CD8-positive, alpha-beta memory T cell (primary cell): Measurements from ENCODE around the gene PDE6H. TPM values are rescaled to one million over a fixed set of nuclear protein-coding genes. Genes with fewer than 3 reads are reported as not detected.

Experiments used
- CTCF ChIA-PET: fragments of 350-600 bp; sonication (Branson Sonifier 250); formaldehyde crosslinking; loops from one replicate; lab custom pipeline; 2021; ENCODE audit warnings: antibody characterized with exemption; lab: Charles Lee
- POLR2A ChIA-PET: fragments of 350-600 bp; sonication (Branson Sonifier 250); formaldehyde crosslinking; loops from one replicate; lab custom pipeline; 2021; ENCODE audit warnings: antibody characterized with exemption; lab: Charles Lee
- DNase-seq, 5 donors: peaks; one replicate each; pipeline versions ENCODE4 v3.0.0 to v3.0.0-alpha.2; 2020 to 2022; ENCODE audit warnings: mixed read lengths in 1 of 5
- H3K27ac ChIP-seq: one replicate; pipeline ENCODE4 v1.7.0; 2013; ENCODE audit warnings: low read depth, mild to moderate bottlenecking, low read length, moderate library complexity
- H3K27me3 ChIP-seq: 2 replicates; pipeline ENCODE4 v1.7.0; 2013; ENCODE audit warnings: low read length, mild to moderate bottlenecking; ENCODE audit not compliant: insufficient read depth, poor library complexity, severe bottlenecking
- H3K36me3 ChIP-seq: 2 replicates; pipeline ENCODE4 v1.7.0; 2013; ENCODE audit warnings: mild to moderate bottlenecking, low read length, moderate library complexity; ENCODE audit not compliant: insufficient read depth
- H3K4me1 ChIP-seq: 2 replicates; pipeline ENCODE4 v1.7.0; 2013; ENCODE audit warnings: mild to moderate bottlenecking, low read length, moderate library complexity; ENCODE audit not compliant: insufficient read depth
- H3K4me3 ChIP-seq: 2 replicates; pipeline ENCODE4 v1.7.0; 2013; ENCODE audit warnings: mild to moderate bottlenecking, low read length
- H3K9me3 ChIP-seq: 2 replicates; pipeline ENCODE4 v1.7.0; 2013; ENCODE audit warnings: mild to moderate bottlenecking, low read length
- H3K27ac Mint-ChIP-seq, 8 donors: one replicate each; pipeline ENCODE4 v1.8.0; 2020 to 2021; ENCODE audit warnings: mixed read lengths in 8 of 8, mild to moderate bottlenecking in 6 of 8, inconsistent platforms in 3 of 8, moderate library complexity in 3 of 8
- H3K27me3 Mint-ChIP-seq, 2 donors: one replicate each; pipeline ENCODE4 v1.8.0; 2020 to 2021; ENCODE audit warnings: mixed read lengths in 2 of 2, mild to moderate bottlenecking in 1 of 2, moderate library complexity in 1 of 2
- H3K36me3 Mint-ChIP-seq, 3 donors: one replicate each; pipeline ENCODE4 v1.8.0; 2020 to 2021; ENCODE audit warnings: mixed read lengths in 3 of 3, inconsistent platforms in 1 of 3, mild to moderate bottlenecking in 1 of 3
- H3K4me1 Mint-ChIP-seq, 3 donors: one replicate each; pipeline ENCODE4 v1.8.0; 2020 to 2021; ENCODE audit warnings: mixed read lengths in 3 of 3, inconsistent platforms in 1 of 3, mild to moderate bottlenecking in 1 of 3
- H3K4me3 Mint-ChIP-seq, 7 donors: one replicate each; pipeline ENCODE4 v1.8.0; 2020 to 2021; ENCODE audit warnings: mixed read lengths in 7 of 7, mild to moderate bottlenecking in 6 of 7, moderate library complexity in 4 of 7, inconsistent platforms in 2 of 7
- H3K9me3 Mint-ChIP-seq, 5 donors: one replicate each; pipeline ENCODE4 v1.8.0; 2020 to 2022; ENCODE audit warnings: mixed read lengths in 5 of 5, mild to moderate bottlenecking in 3 of 5, moderate library complexity in 2 of 5, inconsistent platforms in 1 of 5
- polyA plus RNA-seq: library from polyadenylated mRNA; unstranded; fragments of 300-500 nt; fragmentation: Illumina TruSeq; gene quantifications from one replicate; pipeline ENCODE4 v1.2.3, GENCODE V29; 2021
- total RNA-seq, 2 experiments: library from RNA; stranded (reverse); gene quantifications; one replicate each; pipeline ENCODE4 v1.2.3, GENCODE V29; 2021

The PDE6H gene
- total and polyA plus RNA-seq, 3 experiments from 2014 or later = not detected

DNA sequence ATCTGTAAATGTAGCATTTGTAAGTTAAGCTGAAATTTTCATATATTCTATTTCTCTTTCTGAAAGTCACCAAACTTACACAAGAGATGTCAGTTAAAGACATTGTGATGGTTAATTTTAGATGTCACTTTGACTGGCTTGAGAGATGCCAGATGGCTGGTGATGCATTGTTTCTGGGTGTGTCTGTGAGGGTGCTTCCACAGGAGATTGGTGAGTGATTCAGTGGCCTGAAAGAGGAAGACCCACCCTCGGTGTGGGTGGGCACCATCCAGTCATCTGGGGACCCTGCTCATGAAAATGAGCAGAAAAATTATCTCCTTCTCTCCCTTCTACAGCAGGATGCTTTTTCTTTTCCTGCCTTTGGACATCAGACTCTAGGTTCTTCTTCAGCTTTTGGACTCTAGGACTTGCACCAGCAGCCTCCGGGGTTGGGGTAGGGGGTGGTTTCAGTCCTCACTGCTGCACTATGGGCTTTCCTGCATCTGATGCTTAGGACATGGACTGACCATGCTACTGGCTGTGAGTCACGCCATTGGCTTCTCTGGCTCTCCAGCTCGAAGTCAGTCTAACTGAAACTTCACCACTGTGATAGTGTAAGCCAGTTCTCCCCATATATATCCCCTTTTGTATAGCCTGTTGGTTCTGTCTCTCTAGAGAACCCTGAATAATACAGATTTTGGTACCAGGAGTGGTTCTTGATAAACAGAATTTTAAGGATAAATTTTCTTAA, 20.9 kb downstream of the PDE6H start:
- peak overlapping the region; percentile 3 to 85 (median 49) for H3K27ac Mint-ChIP-seq
- peak overlapping the region in 1 of 7 donors; percentile 5 for H3K4me3 Mint-ChIP-seq
- H3K27me3 Mint-ChIP-seq = peaks cover 0 to 2% of the 10 kb centered on the region in 2 donors
- DNase-seq = no peak
- CTCF ChIA-PET = interaction anchor here (0.8 to 4.0 kb wide), 9 partner anchors 8 to 220 kb away, joined by 3 to 47 read pairs (median 4); partner anchors contain the start of gene ERP27
- Histone ChIP-seq H3K27me3 (no peaks in the 10 kb centered on the region), H3K9me3 (no peaks in the 10 kb centered on the region), H3K27ac (no peak overlapping the region), H3K4me3 (no peak overlapping the region), H3K4me1 (peaks cover 24% of the 10 kb centered on the region), H3K36me3 (no peaks in the 10 kb centered on the region)
- H3K4me1 Mint-ChIP-seq = peaks cover 23 to 39% (median 31%) of the 10 kb centered on the region in 3 donors
- peaks cover 0 to 8% (median 1%) of the 10 kb centered on the region in 3 donors for H3K36me3 Mint-ChIP-seq
- POLR2A ChIA-PET = interaction anchor here (1.0 kb wide), 1 partner anchor 32 kb away, joined by 5 read pairs; the partner anchor contains the start of gene ARHGDIB
- H3K9me3 Mint-ChIP-seq = peaks cover 0 to 3% (median 0%) of the 10 kb centered on the region in 5 donors

- CTCF ChIA-PET = interaction anchor here (0.8 to 4.0 kb wide), 14 partner anchors 9 to 226 kb away, joined by 3 to 47 read pairs (median 4); partner anchors contain the start of genes ARHGDIB, ERP27 and RERG
- Mint-ChIP-seq H3K9me3 (peaks cover 0 to 3% (median 0%) of the 10 kb centered on the region in 5 donors), H3K4me1 (peaks cover 23 to 33% (median 31%) of the 10 kb centered on the region in 3 donors), H3K27me3 (peaks cover 4 to 6% of the 10 kb centered on the region in 2 donors), H3K36me3 (peaks cover 0 to 8% (median 1%) of the 10 kb centered on the region in 3 donors), H3K4me3 (peak overlapping the region in 3 of 7 donors; percentile 8 to 42 (median 28)), H3K27ac (peak overlapping the region; percentile 3 to 88 (median 83))
- no peaks in the 10 kb centered on the region for H3K27me3 ChIP-seq
- H3K9me3 ChIP-seq = no peaks in the 10 kb centered on the region
- H3K36me3 ChIP-seq = no peaks in the 10 kb centered on the region
- no peak for DNase-seq
- H3K27ac ChIP-seq = no peak overlapping the region
- POLR2A ChIA-PET = interaction anchor here (0.7 to 1.0 kb wide), 2 partner anchors 33 to 227 kb away, joined by 3 to 5 read pairs; partner anchors contain the start of gene ARHGDIB
- peak overlapping the region; percentile 2 for H3K4me3 ChIP-seq
- peaks cover 24% of the 10 kb centered on the region for H3K4me1 ChIP-seq
These were observed 21.8 kb downstream of the PDE6H start for GRCh38 chr12:14994610-14995009.

DNA sequence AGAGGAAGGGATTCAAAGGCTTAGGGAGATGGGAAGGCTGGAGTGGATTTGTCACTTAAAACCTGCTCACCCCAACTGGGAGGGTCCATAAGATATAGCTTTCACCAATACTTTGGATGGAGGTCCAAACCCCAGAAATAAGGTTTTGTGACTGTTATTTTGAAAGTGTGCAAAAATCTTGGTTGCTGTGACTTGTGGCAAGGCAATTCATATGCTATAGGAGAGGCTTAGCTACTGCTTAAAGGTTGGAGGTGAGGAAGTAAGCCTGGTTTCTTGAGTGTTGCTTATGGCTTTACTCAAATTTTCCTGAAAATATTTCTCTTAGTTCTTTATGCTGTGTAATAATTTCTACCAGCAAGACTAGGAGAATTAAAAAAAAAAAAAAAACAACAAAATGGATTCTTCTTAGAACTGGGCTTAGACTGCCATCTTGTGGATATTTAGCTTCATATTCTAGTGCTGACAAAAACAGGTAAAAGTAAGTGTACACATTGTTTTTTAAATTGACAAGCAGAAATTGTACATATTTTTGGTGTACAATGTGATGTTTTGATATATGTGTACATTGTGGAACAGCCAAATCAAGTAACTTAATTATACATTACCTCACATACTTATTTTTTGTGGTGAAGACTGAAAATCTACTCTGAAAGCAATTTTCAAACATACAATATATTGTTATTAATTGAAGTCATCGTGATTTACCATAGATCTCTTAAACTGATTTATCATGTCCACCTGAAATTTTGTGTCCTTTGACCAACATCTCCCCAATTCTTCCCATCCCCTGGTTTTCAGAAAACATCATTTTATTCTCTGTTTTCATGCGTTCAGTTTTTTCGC, 23.0 kb downstream of the PDE6H start:
- Mint-ChIP-seq H3K9me3 (peaks cover 0 to 3% (median 0%) of the 10 kb centered on the region in 5 donors), H3K4me3 (peak overlapping the region in 2 of 7 donors; percentile 12 to 27), H3K27ac (peak overlapping the region in 7 of 8 donors; percentile 12 to 71 (median 61)), H3K27me3 (peaks cover 2 to 9% of the 10 kb centered on the region in 2 donors), H3K4me1 (peaks cover 23 to 31% (median 29%) of the 10 kb centered on the region in 3 donors), H3K36me3 (peaks cover 0 to 7% (median 1%) of the 10 kb centered on the region in 3 donors)
- H3K9me3 ChIP-seq = no peaks in the 10 kb centered on the region
- no peaks in the 10 kb centered on the region for H3K27me3 ChIP-seq
- DNase-seq = peak in 2 of 5 donors; percentile 57 to 66
- no peaks in the 10 kb centered on the region for H3K36me3 ChIP-seq
- CTCF ChIA-PET = interaction anchor here (0.7 to 4.0 kb wide), 30 partner anchors 8 to 272 kb away, joined by 3 to 47 read pairs (median 4); partner anchors contain the start of genes ARHGDIB, ART4, ERP27 and RERG
- no peak overlapping the region for H3K27ac ChIP-seq
- H3K4me3 ChIP-seq = peak overlapping the region; percentile 2
- peaks cover 24% of the 10 kb centered on the region for H3K4me1 ChIP-seq
- POLR2A ChIA-PET = interaction anchor here (0.6 to 1.2 kb wide), 7 partner anchors 34 to 226 kb away, joined by 4 to 9 read pairs (median 6); partner anchors contain the start of genes C12orf60, ERP27 and WBP11

DNA sequence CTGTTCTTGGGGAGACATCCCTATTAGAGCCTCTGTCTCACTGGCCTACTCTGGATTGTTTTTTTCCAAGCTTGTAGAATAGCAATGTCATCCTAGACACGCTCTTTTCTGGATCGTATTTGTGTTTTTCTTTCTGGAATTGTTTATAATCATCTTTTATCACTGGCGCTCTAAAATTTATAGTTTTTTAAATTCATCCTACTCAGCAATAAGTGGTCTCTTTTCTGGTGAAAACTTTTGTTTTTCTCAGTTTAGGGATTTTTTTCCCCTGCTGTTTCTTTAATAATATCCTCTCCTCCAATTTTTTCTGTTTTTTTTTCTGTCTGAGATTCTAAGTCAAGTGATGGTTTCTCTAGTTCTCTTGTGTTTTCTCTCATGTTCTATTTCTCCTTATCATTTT, 25.2 kb downstream of the PDE6H start:
- Mint-ChIP-seq H3K27ac (peak overlapping the region in 1 of 8 donors; percentile 51), H3K27me3 (peaks cover 6 to 27% of the 10 kb centered on the region in 2 donors), H3K9me3 (no peaks in the 10 kb centered on the region), H3K4me1 (peaks cover 23 to 29% (median 27%) of the 10 kb centered on the region in 3 donors), H3K4me3 (no peak overlapping the region), H3K36me3 (no peaks in the 10 kb centered on the region)
- ChIA-PET POLR2A (no interaction called here), CTCF (no interaction called here)
- Histone ChIP-seq H3K36me3 (no peaks in the 10 kb centered on the region), H3K27me3 (no peaks in the 10 kb centered on the region), H3K9me3 (no peaks in the 10 kb centered on the region), H3K27ac (no peak overlapping the region), H3K4me3 (no peak overlapping the region), H3K4me1 (peaks cover 24% of the 10 kb centered on the region)
- DNase-seq = no peak

GRCh38 chr12:14999021-14999694, 26.3 kb downstream of the PDE6H start:
- Histone ChIP-seq H3K9me3 (no peaks in the 10 kb centered on the region), H3K4me1 (peaks cover 16% of the 10 kb centered on the region), H3K27me3 (no peaks in the 10 kb centered on the region), H3K27ac (no peak overlapping the region), H3K36me3 (no peaks in the 10 kb centered on the region), H3K4me3 (no peak overlapping the region)
- no peaks in the 10 kb centered on the region for H3K9me3 Mint-ChIP-seq
- H3K36me3 Mint-ChIP-seq = no peaks in the 10 kb centered on the region
- no peak for DNase-seq
- CTCF ChIA-PET = no interaction called here
- H3K4me1 Mint-ChIP-seq = peaks cover 15 to 17% (median 16%) of the 10 kb centered on the region in 3 donors
- no peak overlapping the region for H3K4me3 Mint-ChIP-seq
- no peak overlapping the region for H3K27ac Mint-ChIP-seq
- POLR2A ChIA-PET = no interaction called here
- H3K27me3 Mint-ChIP-seq = peaks cover 6 to 38% of the 10 kb centered on the region in 2 donors

DNA sequence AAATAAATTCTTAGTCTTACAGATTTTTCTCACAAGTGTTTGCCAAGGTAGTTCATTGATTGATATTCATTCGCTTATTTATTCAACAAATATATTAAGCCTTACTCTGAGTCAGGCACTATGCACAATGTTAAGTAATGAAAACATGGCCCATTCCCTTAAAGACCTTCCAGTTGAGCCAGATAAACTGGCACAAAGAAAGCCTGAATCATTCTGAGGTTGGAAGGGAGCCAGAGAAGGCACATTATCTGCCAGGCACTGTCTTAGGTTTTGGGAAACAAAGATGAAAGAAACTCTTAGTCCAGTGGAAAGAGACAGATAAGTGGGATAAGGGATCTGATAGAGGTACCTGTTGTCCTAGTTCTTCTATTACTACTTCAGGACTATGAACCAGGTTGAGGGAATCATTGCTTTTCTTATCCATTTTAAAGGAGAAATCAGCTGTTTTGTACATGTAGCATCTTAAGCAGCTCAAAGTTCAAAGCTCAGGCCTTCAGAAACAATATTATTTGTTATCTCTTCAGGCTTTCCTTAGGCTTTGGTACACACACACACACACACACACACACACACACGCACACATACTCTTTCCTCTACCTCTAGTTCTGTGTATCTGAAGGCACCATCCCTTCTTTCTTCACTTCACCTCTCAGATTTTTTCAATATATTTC, 27.0 kb downstream of the PDE6H start:
- CTCF ChIA-PET = no interaction called here
- Mint-ChIP-seq H3K4me3 (no peak overlapping the region), H3K9me3 (no peaks in the 10 kb centered on the region), H3K4me1 (peaks cover 9 to 10% (median 10%) of the 10 kb centered on the region in 3 donors), H3K36me3 (no peaks in the 10 kb centered on the region), H3K27me3 (peaks cover 6 to 45% of the 10 kb centered on the region in 2 donors), H3K27ac (no peak overlapping the region)
- Histone ChIP-seq H3K36me3 (no peaks in the 10 kb centered on the region), H3K27ac (no peak overlapping the region), H3K4me3 (no peak overlapping the region), H3K9me3 (no peaks in the 10 kb centered on the region), H3K4me1 (peaks cover 9% of the 10 kb centered on the region), H3K27me3 (no peaks in the 10 kb centered on the region)
- POLR2A ChIA-PET = no interaction called here
- DNase-seq = no peak

DNA sequence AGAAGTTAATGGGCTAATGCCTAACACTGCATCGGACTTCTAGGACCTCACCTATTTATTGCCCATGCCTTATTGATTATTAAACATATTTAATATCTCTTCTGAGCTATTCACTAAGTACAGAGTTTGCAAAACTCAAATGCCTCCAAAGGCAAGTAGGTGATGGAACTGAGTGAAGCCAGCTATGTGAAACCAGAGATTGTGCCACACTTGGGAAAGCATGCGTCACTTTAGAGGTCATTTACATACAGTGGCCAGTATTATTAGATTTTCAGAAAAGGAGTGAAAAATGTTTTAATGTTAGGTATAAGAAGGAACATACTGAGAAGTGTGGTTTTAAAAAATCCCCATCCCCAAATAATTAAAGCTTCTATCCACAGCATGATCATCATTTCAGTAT, 27.7 kb downstream of the PDE6H start:
- H3K36me3 Mint-ChIP-seq = no peaks in the 10 kb centered on the region
- Histone ChIP-seq H3K4me3 (no peak overlapping the region), H3K36me3 (no peaks in the 10 kb centered on the region), H3K9me3 (no peaks in the 10 kb centered on the region), H3K27ac (no peak overlapping the region), H3K4me1 (peaks cover 2% of the 10 kb centered on the region), H3K27me3 (no peaks in the 10 kb centered on the region)
- CTCF ChIA-PET = interaction anchor here (1.4 kb wide), 1 partner anchor 221 kb away, joined by 3 read pairs; the partner anchor contains the start of gene RERG
- H3K27me3 Mint-ChIP-seq = peaks cover 11 to 52% of the 10 kb centered on the region in 2 donors
- POLR2A ChIA-PET = no interaction called here
- no peak for DNase-seq
- H3K4me3 Mint-ChIP-seq = no peak overlapping the region
- H3K9me3 Mint-ChIP-seq = no peaks in the 10 kb centered on the region
- H3K4me1 Mint-ChIP-seq = peaks cover 2 to 3% (median 2%) of the 10 kb centered on the region in 3 donors
- H3K27ac Mint-ChIP-seq = no peak overlapping the region
